T-helper 2 cell treated with Interferon-gamma antibody and Interleukin-4, amounts not matched to agents 5 μg/mL and 100 μg/mL, for 36 hours (primary cell): ENCODE measurements around the gene CCDC63.
A peak's percentile ranks its signal among the peaks of the same experiment; 100 is the strongest.

Source experiments
- DNase-seq: peaks from one replicate; pipeline ENCODE4 v3.0.0; 2021; ENCODE audit warnings: low spot score
- H3K27ac Mint-ChIP-seq: one replicate; pipeline ENCODE4 v1.8.0; 2021; ENCODE audit warnings: mild to moderate bottlenecking, mixed read lengths
- H3K27me3 Mint-ChIP-seq: one replicate; pipeline ENCODE4 v1.8.0; 2021; ENCODE audit warnings: low read depth, mixed read lengths
- H3K36me3 Mint-ChIP-seq: one replicate; pipeline ENCODE4 v1.8.0; 2021; ENCODE audit warnings: low read depth, mixed read lengths
- H3K4me1 Mint-ChIP-seq: one replicate; pipeline ENCODE4 v1.8.0; 2021; ENCODE audit warnings: low read depth, mixed read lengths
- H3K4me3 Mint-ChIP-seq: one replicate; pipeline ENCODE4 v1.8.0; 2022; ENCODE audit warnings: mild to moderate bottlenecking, moderate library complexity, mixed read lengths
- H3K9me3 Mint-ChIP-seq: one replicate; pipeline ENCODE4 v1.8.0; 2021; ENCODE audit warnings: mixed read lengths

CCDC63 gene

DNA sequence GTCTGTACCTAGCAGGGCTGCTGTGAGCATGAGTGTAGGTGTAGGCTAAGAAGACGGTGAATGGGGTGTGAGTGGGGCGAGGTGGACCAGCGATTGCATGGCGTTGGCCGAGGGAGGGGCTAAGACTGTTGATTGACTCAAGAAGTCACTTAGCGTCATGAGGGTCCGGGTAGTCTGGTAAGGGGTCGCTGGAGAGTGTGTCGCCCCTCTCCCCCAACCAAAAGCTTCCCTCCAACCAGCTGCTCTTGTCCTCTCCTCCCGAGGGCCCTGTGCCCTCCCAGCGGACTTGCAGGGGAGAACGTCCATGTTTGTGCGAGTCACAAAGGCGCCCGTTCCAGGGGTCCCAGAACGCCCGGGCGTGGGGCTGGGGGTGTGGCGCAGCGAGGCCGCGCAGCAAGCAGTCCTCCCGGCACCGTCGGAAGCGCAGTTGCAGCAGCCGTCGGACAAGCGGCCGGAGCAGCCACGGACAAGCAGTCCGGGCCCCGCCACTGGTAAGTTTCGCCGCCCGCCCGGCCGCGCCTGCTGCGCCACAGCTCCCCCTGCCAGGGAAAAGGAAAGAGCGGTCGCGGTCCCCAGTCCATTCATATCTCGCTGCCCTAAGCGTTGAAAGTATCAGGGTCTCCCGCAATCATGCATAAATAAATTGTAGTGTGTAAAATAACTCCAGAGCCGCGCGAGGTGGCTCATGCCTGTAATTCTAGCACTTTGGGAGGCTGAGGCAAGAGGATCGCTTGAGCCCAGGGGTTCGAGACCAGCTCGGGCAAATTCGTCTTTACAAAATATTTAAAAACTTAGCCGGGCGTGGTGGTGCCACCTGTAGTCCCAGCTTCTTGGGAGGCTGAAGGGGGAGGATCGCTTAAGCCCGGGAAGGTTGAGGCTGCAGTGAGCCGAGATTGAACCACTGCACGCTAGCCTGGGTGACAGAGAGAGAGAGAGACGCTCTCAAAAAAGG is at the start of gene CCDC63:
Gene CCDC63, plus strand, starts transcription at position 373 of the 952 bp plus-strand sequence. CDS start 5,968 bp downstream, outside the sequence.
- no peaks in the 10 kb centered on the region for H3K9me3 Mint-ChIP-seq
- H3K36me3 Mint-ChIP-seq: no peaks in the 10 kb centered on the region
- H3K27me3 Mint-ChIP-seq: peaks cover 55% of the 10 kb centered on the region
- peak within 1 kb of the TSS; percentile 75 for H3K4me3 Mint-ChIP-seq
- H3K4me1 Mint-ChIP-seq: peaks cover 3% of the 10 kb centered on the region
- no peak within 1 kb of the TSS for H3K27ac Mint-ChIP-seq
- DNase-seq: peak; percentile 18

DNA sequence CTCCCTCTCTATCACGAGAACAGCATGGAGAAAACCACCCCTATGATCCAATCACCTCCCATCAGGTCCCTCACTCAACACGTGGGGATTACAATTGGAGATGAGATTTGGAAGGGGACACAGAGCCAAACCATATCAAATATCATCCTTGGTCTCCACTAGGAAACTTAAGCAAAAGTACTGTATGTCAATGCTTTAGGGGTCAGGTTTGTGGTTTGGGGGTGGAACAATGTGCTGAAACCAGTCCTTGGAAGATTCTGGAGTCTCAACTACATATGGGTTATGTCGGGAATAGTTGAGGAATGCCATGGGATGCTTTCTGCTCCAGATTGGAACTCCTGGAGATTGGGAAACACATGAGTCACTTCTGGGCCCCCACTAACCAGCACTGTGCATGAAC is 48.3 kb upstream of the CCDC63 start:
- H3K4me3 Mint-ChIP-seq: no peak overlapping the region
- H3K36me3 Mint-ChIP-seq: no peaks in the 10 kb centered on the region
- peaks cover 4% of the 10 kb centered on the region for H3K4me1 Mint-ChIP-seq
- H3K27ac Mint-ChIP-seq: no peak overlapping the region
- H3K27me3 Mint-ChIP-seq: no peaks in the 10 kb centered on the region
- peaks cover 19% of the 10 kb centered on the region for H3K9me3 Mint-ChIP-seq
- no peak for DNase-seq

- no peaks in the 10 kb centered on the region for H3K36me3 Mint-ChIP-seq
- H3K4me3 Mint-ChIP-seq: no peak overlapping the region
- no peak for DNase-seq
- H3K9me3 Mint-ChIP-seq: peaks cover 36% of the 10 kb centered on the region
- no peak overlapping the region for H3K27ac Mint-ChIP-seq
- no peaks in the 10 kb centered on the region for H3K27me3 Mint-ChIP-seq
- H3K4me1 Mint-ChIP-seq: peaks cover 4% of the 10 kb centered on the region
Measured at GRCh38 chr12:110802489-110802888, 44.3 kb upstream of the CCDC63 start.

DNA sequence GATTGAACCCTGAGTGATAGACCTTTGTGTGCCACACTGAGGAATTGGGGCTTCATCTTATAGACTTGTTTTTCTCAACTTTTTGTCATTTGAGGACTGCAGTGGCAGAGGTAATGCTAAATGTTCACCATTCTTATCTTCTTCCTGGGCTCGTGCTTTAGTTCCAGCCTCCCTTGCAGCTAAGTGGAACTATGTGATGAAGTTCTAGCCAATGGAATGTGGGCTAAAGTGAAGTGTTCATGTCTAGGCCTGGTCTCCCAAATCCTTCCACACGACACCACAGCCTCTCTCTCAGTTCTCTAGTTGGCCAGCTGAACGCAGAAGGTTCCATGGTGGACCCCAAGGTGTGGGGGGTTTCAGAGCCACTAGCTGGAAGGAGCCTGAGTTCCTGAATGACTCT is 42.4 kb upstream of the CCDC63 start:
- Mint-ChIP-seq H3K4me3 (no peak overlapping the region), H3K4me1 (peaks cover 3% of the 10 kb centered on the region), H3K27ac (no peak overlapping the region), H3K27me3 (no peaks in the 10 kb centered on the region), H3K9me3 (peaks cover 36% of the 10 kb centered on the region), H3K36me3 (no peaks in the 10 kb centered on the region)
- DNase-seq: no peak

DNA sequence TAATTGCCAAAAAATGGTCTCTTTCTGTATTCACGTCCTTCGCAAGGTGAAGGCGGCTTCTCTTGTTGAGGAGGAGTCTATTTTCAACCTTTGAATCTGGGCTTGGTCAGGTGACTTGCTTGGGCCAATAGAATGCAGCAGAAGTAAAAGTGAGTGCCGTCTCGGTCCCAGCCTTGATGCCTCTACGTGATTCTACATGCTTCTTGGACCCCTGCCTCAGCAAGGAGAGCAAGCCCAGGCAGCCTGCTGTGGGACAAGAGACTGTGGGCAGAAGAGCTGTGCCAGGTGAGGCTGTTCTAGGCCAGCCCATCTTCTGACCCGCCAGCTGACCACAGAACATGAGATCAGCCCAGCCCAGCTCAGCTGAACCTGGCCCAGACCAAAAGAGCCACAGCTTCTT is 39.1 kb upstream of the CCDC63 start:
- peaks cover 3% of the 10 kb centered on the region for H3K4me1 Mint-ChIP-seq
- peaks cover 4% of the 10 kb centered on the region for H3K27me3 Mint-ChIP-seq
- H3K27ac Mint-ChIP-seq: no peak overlapping the region
- peaks cover 22% of the 10 kb centered on the region for H3K9me3 Mint-ChIP-seq
- DNase-seq: no peak
- no peak overlapping the region for H3K4me3 Mint-ChIP-seq
- no peaks in the 10 kb centered on the region for H3K36me3 Mint-ChIP-seq

- DNase-seq: no peak
- H3K27me3 Mint-ChIP-seq: peaks cover 11% of the 10 kb centered on the region
- no peak overlapping the region for H3K27ac Mint-ChIP-seq
- H3K9me3 Mint-ChIP-seq: peaks cover 9% of the 10 kb centered on the region
- no peaks in the 10 kb centered on the region for H3K36me3 Mint-ChIP-seq
- H3K4me1 Mint-ChIP-seq: no peaks in the 10 kb centered on the region
- H3K4me3 Mint-ChIP-seq: no peak overlapping the region
Measured at GRCh38 chr12:110809149-110809548, 37.6 kb upstream of the CCDC63 start.

DNA sequence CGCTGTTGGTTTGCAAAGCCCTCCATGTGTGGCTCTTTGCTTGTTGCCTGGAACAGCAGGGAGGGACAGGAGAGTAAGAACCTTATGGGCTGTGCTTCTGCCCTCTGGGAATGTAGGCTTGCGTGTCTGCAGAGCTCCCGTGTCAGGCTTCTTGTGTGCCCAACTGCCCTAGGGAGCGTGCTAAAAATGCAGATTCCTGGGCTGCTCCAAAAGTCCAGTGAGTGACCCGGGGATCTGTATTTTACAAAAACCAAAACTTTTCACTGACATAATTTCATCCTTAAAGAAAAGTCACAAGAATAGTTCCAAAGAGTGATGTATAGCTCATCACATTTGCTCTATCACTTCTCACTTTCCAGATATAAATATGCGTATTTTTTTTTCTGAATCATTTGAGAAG is 34.8 kb upstream of the CCDC63 start:
- Mint-ChIP-seq H3K4me3 (no peak overlapping the region), H3K9me3 (no peaks in the 10 kb centered on the region), H3K4me1 (no peaks in the 10 kb centered on the region), H3K27ac (no peak overlapping the region), H3K27me3 (peaks cover 13% of the 10 kb centered on the region), H3K36me3 (no peaks in the 10 kb centered on the region)
- DNase-seq: no peak

DNA sequence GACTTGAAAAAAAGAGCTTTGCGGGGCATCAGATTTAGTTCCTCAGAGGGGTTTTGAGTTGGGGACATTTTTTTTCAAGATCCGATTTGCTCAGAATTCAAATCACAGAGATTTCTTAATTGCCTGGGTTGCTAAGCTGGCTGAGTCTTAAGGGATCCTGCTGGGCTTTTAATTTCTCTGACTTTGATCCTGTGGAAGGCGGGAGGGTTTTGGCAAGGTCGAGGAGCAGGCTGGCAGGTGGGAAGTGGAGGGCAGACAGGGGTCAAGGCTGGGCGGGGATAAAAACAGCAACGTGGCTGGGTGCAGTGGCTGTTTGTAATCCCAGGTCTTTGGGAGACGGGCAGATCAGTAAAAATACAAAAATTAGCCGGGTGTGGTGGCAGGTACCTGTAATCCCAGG is 33.5 kb upstream of the CCDC63 start:
- Mint-ChIP-seq H3K36me3 (no peaks in the 10 kb centered on the region), H3K4me3 (no peak overlapping the region), H3K27ac (no peak overlapping the region), H3K27me3 (peaks cover 13% of the 10 kb centered on the region), H3K4me1 (no peaks in the 10 kb centered on the region), H3K9me3 (no peaks in the 10 kb centered on the region)
- no peak for DNase-seq

GRCh38 chr12:110813756-110814155 is 33.0 kb upstream of the CCDC63 start:
- H3K4me1 Mint-ChIP-seq: no peaks in the 10 kb centered on the region
- peaks cover 13% of the 10 kb centered on the region for H3K27me3 Mint-ChIP-seq
- DNase-seq: no peak
- H3K9me3 Mint-ChIP-seq: no peaks in the 10 kb centered on the region
- no peak overlapping the region for H3K27ac Mint-ChIP-seq
- H3K36me3 Mint-ChIP-seq: no peaks in the 10 kb centered on the region
- H3K4me3 Mint-ChIP-seq: no peak overlapping the region

- no peaks in the 10 kb centered on the region for H3K36me3 Mint-ChIP-seq
- H3K27me3 Mint-ChIP-seq: peaks cover 16% of the 10 kb centered on the region
- H3K4me3 Mint-ChIP-seq: no peak overlapping the region
- no peak for DNase-seq
- no peaks in the 10 kb centered on the region for H3K4me1 Mint-ChIP-seq
- no peak overlapping the region for H3K27ac Mint-ChIP-seq
- no peaks in the 10 kb centered on the region for H3K9me3 Mint-ChIP-seq
Measured at GRCh38 chr12:110816248-110816647, 30.5 kb upstream of the CCDC63 start.

DNA sequence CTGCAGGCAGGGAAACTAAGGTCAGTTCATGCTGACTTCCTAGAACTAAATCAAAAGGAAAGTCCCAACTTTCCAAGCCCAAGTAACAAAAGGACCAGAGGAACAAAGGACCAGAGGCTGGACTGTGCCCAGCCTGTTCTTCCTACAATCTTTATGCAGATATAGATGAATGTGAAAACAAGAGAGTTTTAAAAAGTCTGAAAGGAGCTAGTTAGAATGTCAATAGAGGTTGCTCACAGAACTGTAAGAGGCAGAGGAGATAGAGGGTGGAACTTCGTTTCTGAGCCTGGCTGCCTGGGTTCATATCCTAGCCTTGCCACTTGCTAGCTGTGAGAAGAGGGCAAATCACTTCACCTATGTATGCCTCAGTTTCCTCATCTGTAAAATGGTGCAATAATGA is 30.0 kb upstream of the CCDC63 start:
- H3K4me3 Mint-ChIP-seq: no peak overlapping the region
- no peaks in the 10 kb centered on the region for H3K9me3 Mint-ChIP-seq
- no peaks in the 10 kb centered on the region for H3K36me3 Mint-ChIP-seq
- peaks cover 14% of the 10 kb centered on the region for H3K27me3 Mint-ChIP-seq
- H3K4me1 Mint-ChIP-seq: no peaks in the 10 kb centered on the region
- no peak overlapping the region for H3K27ac Mint-ChIP-seq
- DNase-seq: no peak

GRCh38 chr12:110818511-110818910 is 28.3 kb upstream of the CCDC63 start:
- Mint-ChIP-seq H3K9me3 (no peaks in the 10 kb centered on the region), H3K27ac (no peak overlapping the region), H3K4me3 (no peak overlapping the region), H3K4me1 (no peaks in the 10 kb centered on the region), H3K36me3 (no peaks in the 10 kb centered on the region), H3K27me3 (peaks cover 4% of the 10 kb centered on the region)
- no peak for DNase-seq

DNA sequence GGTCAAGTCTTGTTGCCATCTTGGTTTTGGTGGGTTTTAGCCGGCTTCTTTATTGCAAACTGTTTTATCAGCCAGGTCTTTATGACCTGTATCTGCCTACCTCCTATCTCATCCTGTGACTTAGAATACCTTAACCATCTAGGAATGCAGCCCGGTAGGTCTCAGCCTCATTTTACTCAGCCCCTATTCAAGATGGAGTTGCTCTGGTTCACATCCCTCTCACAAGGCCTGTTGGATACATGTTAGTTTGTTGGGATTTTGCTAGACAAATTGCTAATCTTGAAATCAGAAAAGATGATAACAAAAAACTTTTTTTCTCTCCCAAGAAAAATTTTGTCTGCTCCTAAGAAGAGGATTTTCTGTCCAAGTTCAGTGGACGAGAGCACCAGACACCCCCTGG is 27.6 kb upstream of the CCDC63 start:
- H3K9me3 Mint-ChIP-seq: no peaks in the 10 kb centered on the region
- peaks cover 4% of the 10 kb centered on the region for H3K27me3 Mint-ChIP-seq

GRCh38 chr12:110819646-110820045 is 27.1 kb upstream of the CCDC63 start:
- peaks cover 4% of the 10 kb centered on the region for H3K27me3 Mint-ChIP-seq
- no peak overlapping the region for H3K27ac Mint-ChIP-seq
- H3K36me3 Mint-ChIP-seq: no peaks in the 10 kb centered on the region
- no peaks in the 10 kb centered on the region for H3K4me1 Mint-ChIP-seq
- H3K4me3 Mint-ChIP-seq: no peak overlapping the region
- no peak for DNase-seq
- H3K9me3 Mint-ChIP-seq: no peaks in the 10 kb centered on the region

More for the DNA sequence above, 27.6 kb upstream of the CCDC63 start:
- Mint-ChIP-seq H3K27ac (no peak overlapping the region), H3K4me1 (no peaks in the 10 kb centered on the region), H3K36me3 (no peaks in the 10 kb centered on the region), H3K4me3 (no peak overlapping the region)
- no peak for DNase-seq

GRCh38 chr12:110821917-110822316 is 24.9 kb upstream of the CCDC63 start:
- Mint-ChIP-seq H3K9me3 (no peaks in the 10 kb centered on the region), H3K27ac (no peak overlapping the region), H3K4me1 (peaks cover 4% of the 10 kb centered on the region), H3K27me3 (peaks cover 2% of the 10 kb centered on the region), H3K36me3 (no peaks in the 10 kb centered on the region), H3K4me3 (no peak overlapping the region)
- no peak for DNase-seq
